C4-2B (cell line): ENCODE data around the gene PORCN.

Source experiments
- ZFX ChIP-seq: fragments of 450-650 bp; IDR thresholded peaks from 2 replicates; pipeline ENCODE4 v1.6.1; 2017
- TF ChIP-seq, protein P1 (sequence below): fragments of 450-650 bp; conservative IDR thresholded peaks from 2 replicates; pipeline ENCODE4 v1.5.1; 2017; ENCODE audit warnings: mild to moderate bottlenecking

DNA sequence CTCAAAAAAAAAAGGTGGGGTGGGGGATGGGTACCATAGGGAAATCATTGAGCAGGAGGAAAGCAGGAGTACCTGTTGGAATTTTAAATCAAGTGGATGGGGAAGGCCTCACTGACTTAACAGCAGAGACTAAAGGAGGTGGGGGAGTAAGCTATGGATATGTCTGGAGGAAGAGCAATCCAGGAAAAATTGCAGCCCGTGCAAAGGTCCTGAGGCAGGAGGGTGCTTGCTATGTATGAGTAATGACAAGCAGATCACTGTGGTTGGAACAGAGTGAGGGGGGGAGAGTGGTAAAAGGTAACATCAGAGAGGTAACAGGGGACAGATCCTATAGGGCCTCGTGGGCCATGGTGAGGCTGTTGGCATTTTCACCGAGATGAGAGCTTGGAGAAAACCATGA, 28.6 kb upstream of the PORCN start:
- TF ChIP-seq, protein P1, sequence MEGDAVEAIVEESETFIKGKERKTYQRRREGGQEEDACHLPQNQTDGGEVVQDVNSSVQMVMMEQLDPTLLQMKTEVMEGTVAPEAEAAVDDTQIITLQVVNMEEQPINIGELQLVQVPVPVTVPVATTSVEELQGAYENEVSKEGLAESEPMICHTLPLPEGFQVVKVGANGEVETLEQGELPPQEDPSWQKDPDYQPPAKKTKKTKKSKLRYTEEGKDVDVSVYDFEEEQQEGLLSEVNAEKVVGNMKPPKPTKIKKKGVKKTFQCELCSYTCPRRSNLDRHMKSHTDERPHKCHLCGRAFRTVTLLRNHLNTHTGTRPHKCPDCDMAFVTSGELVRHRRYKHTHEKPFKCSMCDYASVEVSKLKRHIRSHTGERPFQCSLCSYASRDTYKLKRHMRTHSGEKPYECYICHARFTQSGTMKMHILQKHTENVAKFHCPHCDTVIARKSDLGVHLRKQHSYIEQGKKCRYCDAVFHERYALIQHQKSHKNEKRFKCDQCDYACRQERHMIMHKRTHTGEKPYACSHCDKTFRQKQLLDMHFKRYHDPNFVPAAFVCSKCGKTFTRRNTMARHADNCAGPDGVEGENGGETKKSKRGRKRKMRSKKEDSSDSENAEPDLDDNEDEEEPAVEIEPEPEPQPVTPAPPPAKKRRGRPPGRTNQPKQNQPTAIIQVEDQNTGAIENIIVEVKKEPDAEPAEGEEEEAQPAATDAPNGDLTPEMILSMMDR, result no peak
- no peak for TF ChIP-seq ZFX
